Measurements from ENCODE around the gene CYTH3. TPM values are rescaled to one million over a fixed set of nuclear protein-coding genes. Genes with fewer than 3 reads are reported as not detected.

CYTH3 gene
- total and polyA plus RNA-seq, 2 of the 8 experiments (the other 6 are each of a cell fraction or from before 2014, with no cell fraction given), result 10.3 to 11.9 TPM

- no peak overlapping the region for H3K4me2 ChIP-seq (ENCODE audit: insufficient read depth in 1 of 2, low read depth in 2 of 2, low read length in 2 of 2)
- DNase-seq (ENCODE audit: low read depth in 1 of 2, low spot score in 2 of 2), result no peak
- no peak overlapping the region for H2BK20ac ChIP-seq (ENCODE audit: low read length)
- CTCF ChIA-PET (ENCODE audit: partially characterized antibody), result interaction anchor here (0.6 to 5.3 kb wide), 6 partner anchors 17 to 176 kb away, joined by 3 to 45 read pairs (median 4); no protein-coding TSS in a partner anchor
- H4K20me1 ChIP-seq (replicated peaks in 1 of 2; ENCODE audit: control insufficient read depth in 1 of 2, insufficient read depth in 2 of 2, low read length in 2 of 2), result peaks cover 0 to 2% of the 10 kb centered on the region in 2 experiments
- no peak overlapping the region for H2AFZ ChIP-seq (ENCODE audit: low read length)
- no peaks in the 10 kb centered on the region for H3K27me3 ChIP-seq (replicated peaks in 1 of 4; ENCODE audit: control insufficient read depth in 3 of 4, extremely low read depth in 1 of 4, insufficient read depth in 3 of 4, low read length in 3 of 4)
- no peak overlapping the region for H4K91ac ChIP-seq (replicated peaks; ENCODE audit: insufficient read length, low read length)
- 96% methylated on average over 13 of the region's 13 CpGs; no CpG with 5 or more reads in 1 of the 2 experiments for WGBS, 2 experiments (ENCODE audit: extremely low coverage in 1 of 2, insufficient coverage in 1 of 2, insufficient read length in 1 of 2, insufficient replicate concordance in 2 of 2, low coverage in 1 of 2, low lambda C conversion rate in 2 of 2, missing lambda C conversion rate in 1 of 2)
- peaks cover 3 to 10% (median 3%) of the 10 kb centered on the region in 4 experiments; a peak in 4 of 8 replicates for H3K36me3 ChIP-seq (ENCODE audit: control insufficient read depth in 2 of 4, insufficient read depth in 4 of 4, low read length in 3 of 4)
- H3K9ac ChIP-seq (replicated peaks in 1 of 4; ENCODE audit: extremely low read depth in 1 of 4, low read depth in 3 of 4, low read length in 3 of 4), result no peak overlapping the region
- H2BK120ac ChIP-seq (replicated peaks; ENCODE audit: low read depth, low read length), result no peak overlapping the region
- H3K4me1 ChIP-seq (replicated peaks in 1 of 4; ENCODE audit: control insufficient read depth in 3 of 4, insufficient read depth in 4 of 4, low read length in 3 of 4), result peaks cover 0 to 10% (median 4%) of the 10 kb centered on the region in 4 experiments; a peak in 5 of 7 replicates
- no peak overlapping the region for H2BK12ac ChIP-seq (ENCODE audit: low read depth, low read length)
- H2AK5ac ChIP-seq (ENCODE audit: low read depth, low read length), result no peak overlapping the region
- H3K56ac ChIP-seq (replicated peaks; ENCODE audit: insufficient read length, low read depth, low read length), result no peak overlapping the region
- H4K5ac ChIP-seq (ENCODE audit: insufficient read length, low read depth, low read length), result no peak overlapping the region
- no peak for TF ChIP-seq SAP30 (IDR thresholded peaks at IDR 0.05; ENCODE audit: insufficient read depth, insufficient replicate concordance, low read length)
- no peak for TF ChIP-seq PHF8 (conservative IDR thresholded peaks at IDR 0.05; ENCODE audit: low read depth, low read length)
- no peak for TF ChIP-seq JUND (IDR thresholded peaks at IDR 0.05; ENCODE audit: low read length)
- no peak for TF ChIP-seq RAD21 (IDR thresholded peaks at IDR 0.05 in 1 of 2, conservative IDR thresholded peaks at IDR 0.05 in 1 of 2; ENCODE audit: low read depth in 2 of 2, low read length in 2 of 2)
- no peak for TF ChIP-seq BCL11A (IDR thresholded peaks at IDR 0.05; ENCODE audit: low read depth in 2 of 2, low read length in 2 of 2)
- POLR2A ChIA-PET (ENCODE audit: partially characterized antibody), result no interaction called here
- H3K9me3 ChIP-seq (ENCODE audit: insufficient read depth in 2 of 2, low read depth in 1 of 2, low read length in 1 of 2), result no peaks in the 10 kb centered on the region
- H3K79me1 ChIP-seq (ENCODE audit: low read depth, low read length), result no peaks in the 10 kb centered on the region
- H3K4me3 ChIP-seq (ENCODE audit: extremely low read depth in 1 of 4, insufficient read depth in 2 of 4, low read depth in 3 of 4, low read length in 4 of 4), result no peak overlapping the region
- peak overlapping the region; percentile 62; the same call in 1 of the 2 replicates for H4K8ac ChIP-seq (ENCODE audit: extremely low read depth, insufficient read depth, low read length)
- H3K23me2 ChIP-seq (ENCODE audit: low read depth, low read length), result no peaks in the 10 kb centered on the region
- no peak overlapping the region; the same call in 1 of the 2 replicates for H2BK5ac ChIP-seq (ENCODE audit: low read depth, low read length)
- H3K27ac ChIP-seq (ENCODE audit: low read depth, low read length), result no peak overlapping the region
- H3K23ac ChIP-seq (ENCODE audit: insufficient read length), result no peak overlapping the region
- no peak overlapping the region for H3K4ac ChIP-seq (replicated peaks; ENCODE audit: insufficient read length, low read depth, low read length)
- H3K18ac ChIP-seq (ENCODE audit: extremely low read depth, low read length), result no peak overlapping the region
- no peak overlapping the region for H3K14ac ChIP-seq (ENCODE audit: insufficient read length)
- FAIRE-seq, result no peak
- H3K79me2 ChIP-seq (ENCODE audit: control insufficient read depth in 1 of 2, insufficient read depth in 2 of 2, low read length in 2 of 2), result no peaks in the 10 kb centered on the region
- no peak overlapping the region for H2BK15ac ChIP-seq (ENCODE audit: low read length)
These were observed 106.0 kb downstream of the CYTH3 start for GRCh38 chr7:6166443-6166891.

All from H1 (cell line).